ENCODE data around the gene KCNG4.
"Not testable (repeated sequence)": the region's sequence is repeated elsewhere in the genome, so short reads cannot be mapped to it uniquely, and the experiment has no call there.

KCNG4 gene

DNA sequence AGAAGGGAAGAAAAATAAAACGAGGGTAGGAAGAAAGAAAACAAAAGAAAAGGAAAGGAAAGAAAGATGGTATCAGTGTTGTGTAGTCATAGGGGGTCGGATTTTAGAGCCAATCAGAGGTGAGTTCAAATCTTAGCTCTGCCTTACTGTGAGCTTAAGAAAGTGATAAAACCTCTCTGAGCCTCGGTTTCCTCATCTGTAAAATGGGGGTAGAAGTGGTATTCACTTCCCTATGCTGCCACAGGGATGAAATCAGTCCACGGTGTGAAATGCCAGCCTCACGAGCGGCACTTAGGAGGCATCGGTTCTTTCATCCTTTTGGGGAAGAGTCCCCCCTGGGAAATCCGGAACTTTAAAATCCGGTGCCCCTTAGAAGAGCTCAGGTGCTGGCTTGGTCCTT lies 6.1 kb downstream of the KCNG4 start:
- DNase-seq: no peak

GRCh38 chr16:84232969-84233368 lies 6.8 kb downstream of the KCNG4 start:
- DNase-seq: no peak

- no peak for DNase-seq
Observed at GRCh38 chr16:84232060-84232459, 7.8 kb downstream of the KCNG4 start.

DNA sequence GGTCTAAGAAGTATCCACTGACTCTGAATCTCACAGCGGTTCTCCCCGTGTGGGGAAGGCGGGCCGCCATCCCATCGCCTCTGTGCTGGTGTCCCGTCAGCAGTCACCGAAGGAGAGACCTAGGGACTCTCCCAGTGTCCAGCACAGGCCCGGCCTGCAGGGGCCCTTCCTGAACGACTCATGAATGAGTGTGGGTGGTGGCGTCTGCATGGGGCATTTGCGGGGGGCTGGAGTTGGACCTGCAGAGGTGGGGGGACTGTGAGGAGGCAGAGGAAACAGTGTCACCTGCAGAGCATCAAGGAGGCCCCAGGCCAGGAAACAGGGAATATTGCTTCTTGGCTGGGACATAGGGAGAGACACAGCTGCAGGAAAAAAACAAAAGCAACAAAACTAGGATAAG lies 10.3 kb downstream of the KCNG4 start:
- no peak for DNase-seq

GRCh38 chr16:84228256-84228838 lies 11.5 kb downstream of the KCNG4 start:
- DNase-seq: no peak

GRCh38 chr16:84227548-84227947 lies 12.3 kb downstream of the KCNG4 start:
- no peak for DNase-seq

GRCh38 chr16:84226026-84226425 lies 13.8 kb downstream of the KCNG4 start:
- DNase-seq: no peak

- no peak for DNase-seq
Observed at GRCh38 chr16:84225571-84225970, 14.2 kb downstream of the KCNG4 start.

DNA sequence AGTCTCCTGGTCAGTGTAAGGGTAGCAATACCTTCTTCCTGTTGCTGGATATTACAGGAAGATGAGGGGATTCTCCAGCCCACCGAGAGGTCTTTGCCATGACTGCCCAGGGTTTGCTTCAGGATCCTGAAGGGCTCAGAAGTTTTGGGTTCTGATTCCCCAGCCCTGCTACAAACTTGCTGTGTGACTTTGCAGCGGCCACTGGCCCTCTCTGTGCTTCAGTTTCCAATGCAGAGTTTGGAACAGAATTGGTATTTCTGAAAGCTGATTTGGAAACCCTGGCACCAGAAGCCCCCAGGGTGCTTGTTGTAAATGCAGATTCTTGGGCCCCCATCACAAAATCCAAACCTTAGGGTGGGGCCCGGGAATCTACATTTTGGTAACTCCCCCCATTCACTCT lies 14.7 kb downstream of the KCNG4 start:
- DNase-seq: no peak

DNA sequence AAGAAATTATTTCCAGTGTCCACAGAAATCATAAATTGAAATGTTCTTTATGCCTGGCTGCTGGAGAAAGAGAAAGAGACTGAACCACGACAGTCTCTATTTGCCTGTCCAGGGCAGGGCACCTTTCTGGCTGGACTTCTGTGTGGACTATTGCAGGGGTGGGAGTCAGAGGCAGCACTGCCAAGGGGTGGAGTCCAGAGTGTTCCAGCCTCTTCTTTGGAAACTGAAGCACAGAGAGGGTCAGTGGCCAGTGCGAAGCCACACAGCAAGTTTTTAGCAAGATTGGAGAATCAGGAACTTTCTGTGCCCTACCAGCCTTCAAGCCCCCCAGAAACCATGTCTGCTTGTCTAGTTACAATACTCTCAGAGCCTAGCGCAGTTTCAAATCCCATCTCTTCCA lies 15.3 kb downstream of the KCNG4 start:
- DNase-seq: no peak

GRCh38 chr16:84223456-84223855 lies 16.4 kb downstream of the KCNG4 start:
- no peak for DNase-seq

GRCh38 chr16:84220851-84221250 lies 19.0 kb downstream of the KCNG4 start:
- DNase-seq: no peak

- no peak for DNase-seq
Observed at GRCh38 chr16:84218956-84219355, 20.9 kb downstream of the KCNG4 start.

GRCh38 chr16:84218176-84218823 lies 21.5 kb downstream of the KCNG4 start:
- DNase-seq: no peak

- not testable (repeated sequence) for DNase-seq
Observed at GRCh38 chr16:84216144-84216543, 23.7 kb downstream of the KCNG4 start.

GRCh38 chr16:84215531-84215930 lies 24.3 kb downstream of the KCNG4 start:
- DNase-seq: no peak

GRCh38 chr16:84214451-84215066 lies 25.3 kb downstream of the KCNG4 start:
- no peak for DNase-seq

- DNase-seq: no peak
Observed at GRCh38 chr16:84212631-84213030, 27.2 kb downstream of the KCNG4 start.

DNA sequence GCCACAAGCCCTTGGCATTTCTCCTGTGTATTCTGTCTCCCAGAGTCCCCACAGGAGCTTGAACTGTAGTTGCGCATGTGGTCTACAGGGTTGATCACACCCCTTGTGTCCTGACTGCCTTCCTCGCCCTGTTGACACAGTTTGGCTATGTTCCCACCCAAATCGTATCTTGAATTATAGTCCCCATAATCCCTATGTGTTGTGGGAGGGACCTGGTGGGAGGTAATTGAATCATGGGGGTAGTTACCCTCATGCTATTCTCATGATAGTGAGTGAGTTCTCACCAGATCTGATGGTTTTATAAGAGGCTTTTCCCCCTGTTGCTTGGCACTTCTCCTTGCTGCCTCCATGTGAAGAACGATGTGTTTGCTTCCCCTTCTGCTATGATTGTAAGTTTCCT lies 27.7 kb downstream of the KCNG4 start:
- DNase-seq: no peak

DNA sequence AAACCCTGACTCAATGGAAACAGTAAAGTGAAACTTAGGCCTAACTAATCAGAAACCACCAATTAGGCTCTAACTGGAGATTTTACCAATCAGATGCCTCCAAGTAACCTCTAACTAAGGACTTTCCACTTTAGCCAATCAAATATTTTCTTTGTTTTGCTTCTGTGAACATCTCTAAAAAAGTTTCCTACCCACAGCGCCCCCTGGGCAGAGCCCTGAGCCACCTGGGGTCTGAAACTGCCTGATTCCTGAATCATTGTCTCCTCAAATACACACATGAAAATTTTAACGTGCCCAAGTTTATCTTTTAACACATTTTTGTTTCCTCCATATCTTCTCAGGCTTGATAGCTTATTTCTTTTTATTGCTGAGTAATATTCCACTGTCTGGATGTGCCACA lies 29.8 kb downstream of the KCNG4 start:
- peak; percentile 29 for DNase-seq

DNA sequence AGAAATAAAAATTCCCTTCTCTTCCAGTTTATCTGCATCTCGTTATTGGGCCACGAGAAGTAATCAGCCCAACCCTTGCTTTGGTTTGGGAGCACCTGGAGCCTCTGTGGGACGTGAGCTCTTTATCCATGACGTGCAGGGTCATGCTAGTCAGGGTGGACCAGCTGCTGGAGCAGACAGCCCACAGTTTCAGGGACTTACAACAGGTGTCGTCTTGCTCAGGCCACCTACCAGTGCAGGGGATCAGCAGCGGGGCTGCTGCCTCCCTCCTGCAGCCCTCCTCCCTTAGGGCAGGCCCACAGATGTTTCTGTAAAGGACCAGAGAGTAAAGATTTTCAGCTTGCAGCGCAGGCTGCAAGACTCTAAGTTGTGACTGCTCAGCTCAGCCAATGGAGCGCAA lies 31.9 kb downstream of the KCNG4 start:
- no peak for DNase-seq

GRCh38 chr16:84207251-84207650 lies 32.6 kb downstream of the KCNG4 start:
- no peak for DNase-seq

DNA sequence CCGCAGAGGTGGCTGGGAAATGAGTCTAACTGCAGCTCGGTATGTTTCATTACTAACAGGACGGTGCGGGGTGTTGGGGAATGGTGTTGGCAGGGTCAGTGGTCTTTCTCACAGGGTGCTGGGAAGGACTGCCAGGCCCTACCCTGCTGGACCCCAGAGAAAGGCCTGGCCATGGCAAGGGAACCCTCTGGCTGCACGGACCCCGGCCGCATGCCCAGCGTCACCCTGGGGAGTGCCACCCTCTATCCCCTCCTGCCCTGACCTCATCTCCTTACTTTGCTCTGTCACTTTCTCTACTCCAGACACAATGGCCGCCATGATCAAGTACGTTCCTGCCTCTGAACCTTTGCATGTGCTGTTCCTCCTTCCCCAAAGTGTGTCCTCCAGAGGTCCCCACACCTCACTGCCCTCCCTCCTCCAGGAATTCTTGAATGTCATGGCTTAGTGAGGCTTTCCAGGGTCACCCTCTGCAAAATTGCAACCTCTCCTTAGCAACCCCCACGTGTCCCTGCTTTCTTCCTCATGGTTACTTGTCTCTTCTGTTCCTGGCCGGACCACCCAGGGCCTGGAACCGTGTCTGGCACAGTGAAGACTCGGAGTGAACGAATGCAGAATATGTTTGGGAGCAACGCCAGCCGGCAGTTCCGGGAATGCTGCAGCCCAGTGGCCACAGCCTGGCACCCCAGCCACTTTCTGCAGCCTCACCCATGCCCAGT lies 33.7 kb downstream of the KCNG4 start:
- DNase-seq: no peak

DNA sequence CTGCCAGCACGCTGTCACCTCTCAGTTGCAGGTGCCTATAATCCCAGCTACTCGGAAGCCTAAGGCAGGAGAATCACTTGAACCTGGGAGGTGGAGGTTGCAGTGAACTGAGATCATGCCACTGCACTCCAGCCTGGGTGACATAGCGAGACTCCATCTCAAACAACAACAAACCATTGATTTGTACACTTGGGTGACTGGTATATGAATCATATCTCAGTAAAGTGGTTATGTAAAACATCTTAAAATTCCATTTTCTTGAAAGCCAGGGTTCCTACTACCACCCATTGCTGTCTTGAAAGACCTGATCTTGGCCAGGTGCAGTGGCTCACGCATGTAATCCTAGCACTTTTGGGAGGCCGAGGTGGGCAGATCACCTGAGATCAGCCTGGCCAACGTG lies 34.7 kb downstream of the KCNG4 start:
- DNase-seq: not testable (repeated sequence)
